Mesothelial cell of epicardium (in vitro differentiated cells): Measurements from ENCODE around the gene STARD6. TPM values are rescaled to one million over a fixed set of nuclear protein-coding genes. Genes with fewer than 3 reads are reported as not detected.
"Not testable (repeated sequence)": the region's sequence is repeated elsewhere in the genome, so short reads cannot be mapped to it uniquely, and the experiment has no call there.

ENCODE experiments used
- DNase-seq, 2 experiments: peaks; one replicate each; pipeline ENCODE4 v3.0.0; 2021; ENCODE audit warnings: low spot score in 2 of 2; ENCODE audit not compliant: unreplicated experiment in 2 of 2
- H3K27ac Mint-ChIP-seq: 2 replicates; pipeline ENCODE4 v1.8.0; 2021; ENCODE audit warnings: mixed read lengths
- H3K27me3 Mint-ChIP-seq: 2 replicates; pipeline ENCODE4 v1.8.0; 2021; ENCODE audit warnings: low read depth, mixed read lengths
- H3K36me3 Mint-ChIP-seq: 2 replicates; pipeline ENCODE4 v1.8.0; 2021; ENCODE audit warnings: mixed read lengths
- H3K4me1 Mint-ChIP-seq: 2 replicates; pipeline ENCODE4 v1.8.0; 2021; ENCODE audit warnings: mixed read lengths
- H3K4me3 Mint-ChIP-seq: 2 replicates; pipeline ENCODE4 v1.8.0; 2021; ENCODE audit warnings: mild to moderate bottlenecking, moderate library complexity, mixed read lengths
- H3K9me3 Mint-ChIP-seq: 2 replicates; pipeline ENCODE4 v1.8.0; 2021; ENCODE audit warnings: mixed read lengths
- total RNA-seq: library from RNA; stranded (reverse); gene quantifications from 3 replicates; pipeline ENCODE4 v1.2.1, GENCODE V29; 2021
- TF ChIP-seq, protein P1 (sequence below): fragments of 200-600 bp; sonication (generic); IDR thresholded peaks from one replicate; pipeline ENCODE4 v1.5.0; 2021; ENCODE audit warnings: antibody characterized with exemption; ENCODE audit not compliant: unreplicated experiment

Gene STARD6
- total RNA-seq, 1 donor from 2014 or later = not detected

DNA sequence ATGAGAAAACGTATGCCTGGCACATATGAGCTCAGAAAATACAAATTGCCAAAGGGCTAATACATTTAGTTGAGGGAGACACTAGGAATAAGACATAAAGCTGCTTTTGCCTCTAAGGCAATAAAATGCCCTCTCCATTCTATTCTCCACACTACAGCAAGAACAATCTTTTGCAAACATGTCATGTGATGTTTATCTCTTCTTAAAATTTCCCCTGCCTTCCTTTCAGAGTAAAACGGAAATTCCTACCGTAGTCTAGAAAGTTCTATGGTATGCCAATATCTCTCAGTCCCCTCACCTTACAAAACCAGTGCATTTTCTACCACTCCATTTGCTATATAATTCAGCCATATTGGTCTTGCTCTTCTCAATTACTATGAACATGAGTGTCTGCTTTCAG is 33.2 kb upstream of the STARD6 start:
- no peak overlapping the region for H3K4me3 Mint-ChIP-seq
- H3K27me3 Mint-ChIP-seq = no peaks in the 10 kb centered on the region
- peaks cover 3% of the 10 kb centered on the region for H3K36me3 Mint-ChIP-seq
- peaks cover 11% of the 10 kb centered on the region for H3K4me1 Mint-ChIP-seq
- H3K9me3 Mint-ChIP-seq = peaks cover 7% of the 10 kb centered on the region
- H3K27ac Mint-ChIP-seq = no peak overlapping the region
- no peak for DNase-seq
- TF ChIP-seq, protein P1, sequence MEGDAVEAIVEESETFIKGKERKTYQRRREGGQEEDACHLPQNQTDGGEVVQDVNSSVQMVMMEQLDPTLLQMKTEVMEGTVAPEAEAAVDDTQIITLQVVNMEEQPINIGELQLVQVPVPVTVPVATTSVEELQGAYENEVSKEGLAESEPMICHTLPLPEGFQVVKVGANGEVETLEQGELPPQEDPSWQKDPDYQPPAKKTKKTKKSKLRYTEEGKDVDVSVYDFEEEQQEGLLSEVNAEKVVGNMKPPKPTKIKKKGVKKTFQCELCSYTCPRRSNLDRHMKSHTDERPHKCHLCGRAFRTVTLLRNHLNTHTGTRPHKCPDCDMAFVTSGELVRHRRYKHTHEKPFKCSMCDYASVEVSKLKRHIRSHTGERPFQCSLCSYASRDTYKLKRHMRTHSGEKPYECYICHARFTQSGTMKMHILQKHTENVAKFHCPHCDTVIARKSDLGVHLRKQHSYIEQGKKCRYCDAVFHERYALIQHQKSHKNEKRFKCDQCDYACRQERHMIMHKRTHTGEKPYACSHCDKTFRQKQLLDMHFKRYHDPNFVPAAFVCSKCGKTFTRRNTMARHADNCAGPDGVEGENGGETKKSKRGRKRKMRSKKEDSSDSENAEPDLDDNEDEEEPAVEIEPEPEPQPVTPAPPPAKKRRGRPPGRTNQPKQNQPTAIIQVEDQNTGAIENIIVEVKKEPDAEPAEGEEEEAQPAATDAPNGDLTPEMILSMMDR = no peak

DNA sequence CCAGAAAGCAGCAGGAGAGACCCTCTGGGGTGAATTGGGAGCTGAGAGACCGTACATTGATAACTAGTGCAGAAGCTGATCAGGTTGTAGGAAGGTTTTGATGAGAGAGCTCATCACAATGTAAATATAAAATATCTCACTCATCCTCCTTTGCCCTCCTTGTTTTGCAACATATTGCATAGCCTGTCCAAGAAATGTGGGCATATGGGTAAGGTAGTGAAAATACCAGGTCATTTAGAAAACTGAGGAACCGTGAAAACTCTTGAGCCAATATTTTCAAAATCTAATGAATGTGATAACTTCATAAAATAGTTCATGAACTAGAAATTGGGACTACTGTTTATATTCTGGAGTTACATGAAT is 31.5 kb upstream of the STARD6 start:
- DNase-seq = no peak
- TF ChIP-seq, protein P1 = no peak
- no peaks in the 10 kb centered on the region for H3K27me3 Mint-ChIP-seq
- peak overlapping the region; percentile 40 for H3K27ac Mint-ChIP-seq
- H3K4me1 Mint-ChIP-seq = peaks cover 12% of the 10 kb centered on the region
- H3K9me3 Mint-ChIP-seq = peaks cover 7% of the 10 kb centered on the region
- peaks cover 3% of the 10 kb centered on the region for H3K36me3 Mint-ChIP-seq
- no peak overlapping the region for H3K4me3 Mint-ChIP-seq

DNA sequence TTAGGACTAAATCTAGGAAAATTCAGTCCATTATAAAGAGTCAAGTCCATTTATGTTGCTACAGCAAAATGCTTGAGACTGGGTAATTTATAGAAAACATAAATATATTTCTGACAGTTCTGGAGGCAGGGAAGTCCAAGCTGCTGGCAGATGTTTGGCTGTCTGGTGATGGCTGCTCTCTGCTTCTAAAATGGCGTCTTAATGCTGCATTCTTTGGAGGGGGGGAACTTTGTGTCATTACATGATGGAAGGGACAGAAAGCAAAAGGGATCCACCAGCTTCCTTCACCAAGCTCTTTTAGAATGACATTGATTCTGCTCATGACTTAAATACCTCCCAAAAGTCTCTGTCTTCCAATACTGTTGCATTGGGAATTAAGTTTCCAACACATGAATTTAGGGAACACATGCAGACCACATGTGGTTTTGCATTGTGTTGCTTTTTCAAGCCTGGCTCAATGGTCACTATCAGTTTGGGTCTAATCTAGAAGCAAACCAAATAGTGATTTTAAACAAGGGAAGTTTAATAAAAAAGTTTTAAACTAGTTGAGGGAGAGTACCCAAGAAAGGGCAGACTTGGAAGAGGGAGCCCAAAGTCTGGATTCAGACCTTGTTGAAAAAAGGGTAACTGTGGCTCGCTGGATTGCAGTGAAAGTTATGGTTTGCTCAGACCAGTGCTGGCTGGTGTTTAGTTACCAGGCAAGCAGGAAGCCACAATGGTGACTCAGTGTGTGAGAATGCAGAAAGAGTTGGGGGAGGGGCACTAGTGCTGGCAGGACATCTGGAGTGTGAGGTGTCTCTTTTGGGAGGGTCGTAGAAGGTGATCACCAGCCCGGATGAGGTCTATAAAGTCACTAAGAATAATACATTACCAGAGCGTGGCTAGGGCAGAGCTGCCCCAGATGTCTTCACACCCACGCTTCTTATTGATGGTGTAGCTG is 30.8 kb upstream of the STARD6 start:
- Mint-ChIP-seq H3K4me3 (no peak overlapping the region), H3K27ac (peak overlapping the region; percentile 40), H3K36me3 (peaks cover 3% of the 10 kb centered on the region), H3K9me3 (peaks cover 7% of the 10 kb centered on the region), H3K27me3 (no peaks in the 10 kb centered on the region), H3K4me1 (peaks cover 12% of the 10 kb centered on the region)
- no peak for DNase-seq
- TF ChIP-seq, protein P1 = no peak

DNA sequence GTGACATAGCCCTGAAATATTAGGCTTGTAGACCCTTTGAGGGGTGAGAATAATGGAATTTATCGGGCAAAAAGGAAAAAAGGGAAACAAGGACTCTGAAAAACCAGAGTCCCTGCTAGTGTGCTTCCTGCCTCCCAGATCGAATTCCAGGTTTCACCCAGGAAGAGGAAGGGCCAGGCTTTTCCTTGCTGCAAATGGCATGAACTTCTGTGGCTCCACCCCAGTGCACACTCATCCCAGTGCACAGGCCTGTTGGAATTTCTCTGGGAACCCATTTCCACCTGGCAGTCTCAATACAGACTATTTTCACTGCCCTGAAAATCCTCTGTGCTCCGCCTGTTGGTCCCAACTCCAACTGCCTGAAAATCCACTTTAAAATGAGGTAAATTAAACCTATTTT is 30.0 kb upstream of the STARD6 start:
- Mint-ChIP-seq H3K36me3 (peaks cover 3% of the 10 kb centered on the region), H3K9me3 (peaks cover 7% of the 10 kb centered on the region), H3K4me3 (no peak overlapping the region), H3K27me3 (no peaks in the 10 kb centered on the region), H3K27ac (no peak overlapping the region), H3K4me1 (peaks cover 12% of the 10 kb centered on the region)
- TF ChIP-seq, protein P1 = no peak
- DNase-seq = no peak

DNA sequence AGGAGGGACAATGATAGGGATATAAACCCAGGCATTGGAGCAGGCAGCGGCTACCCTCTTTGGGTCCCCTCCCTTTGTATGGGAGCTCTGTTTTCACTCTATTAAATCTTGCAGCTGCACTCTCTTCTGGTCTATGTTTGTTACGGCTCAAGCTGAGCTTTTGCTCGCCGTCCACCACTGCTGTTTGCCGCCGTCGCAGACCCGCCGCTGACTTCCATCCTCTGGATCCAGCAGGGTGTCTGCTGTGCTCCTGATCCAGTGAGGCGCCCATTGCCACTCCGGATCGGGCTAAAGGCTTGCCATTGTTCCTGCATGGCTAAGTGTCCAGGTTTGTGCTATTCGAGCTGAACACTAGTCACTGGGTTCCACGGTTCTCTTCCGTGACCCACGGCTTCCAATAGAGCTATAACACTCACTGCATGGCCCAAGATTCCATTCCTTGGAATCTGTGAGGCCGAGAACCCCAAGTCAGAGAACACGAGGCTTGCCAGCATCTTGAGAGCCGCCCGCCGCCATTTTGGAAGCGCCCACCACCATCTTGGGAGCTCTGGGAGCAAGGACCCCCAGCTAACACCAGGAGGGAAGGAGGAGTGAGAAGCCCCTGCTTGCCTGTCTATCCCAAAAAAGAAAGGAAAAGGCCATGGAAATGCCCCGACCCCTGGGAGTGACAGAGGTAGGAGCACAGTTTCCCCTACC is 29.3 kb upstream of the STARD6 start:
- not testable (repeated sequence) for H3K27me3 Mint-ChIP-seq, H3K4me3 Mint-ChIP-seq, H3K9me3 Mint-ChIP-seq, H3K36me3 Mint-ChIP-seq, DNase-seq, H3K27ac Mint-ChIP-seq
- peaks cover 12% of the 10 kb centered on the region for H3K4me1 Mint-ChIP-seq

DNA sequence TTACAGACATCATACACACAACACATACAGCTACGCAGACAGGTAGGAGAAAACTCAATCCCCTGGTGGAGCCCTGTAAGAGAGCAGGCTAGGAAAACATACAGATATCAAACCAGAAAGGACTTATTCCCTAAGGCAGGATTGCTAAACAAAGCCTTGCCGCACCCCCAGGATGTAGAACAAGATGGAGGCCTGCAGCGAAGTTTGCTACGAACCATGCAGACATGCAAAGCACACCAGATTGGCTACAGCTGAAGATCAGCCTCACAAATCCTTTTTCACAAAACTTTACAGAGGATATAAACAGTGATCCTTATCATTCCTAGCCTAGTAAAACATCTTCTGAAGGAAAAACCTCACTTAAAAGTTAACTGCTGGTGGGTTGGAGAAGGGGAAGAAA is 28.4 kb upstream of the STARD6 start:
- no peak for DNase-seq
- TF ChIP-seq, protein P1 = no peak
- Mint-ChIP-seq H3K27ac (peak overlapping the region; percentile 71), H3K4me3 (no peak overlapping the region), H3K36me3 (peaks cover 3% of the 10 kb centered on the region), H3K9me3 (peaks cover 7% of the 10 kb centered on the region), H3K27me3 (no peaks in the 10 kb centered on the region), H3K4me1 (peaks cover 12% of the 10 kb centered on the region)
